ENCODE results near the gene FLII.
"Not testable (repeated sequence)": the region's sequence is repeated elsewhere in the genome, so short reads cannot be mapped to it uniquely, and the experiment has no call there.

FLII gene

GRCh38 chr17:18238299-18238698, 20.2 kb downstream of the FLII start:
- DNase-seq, result no peak

GRCh38 chr17:18237461-18237860, 21.1 kb downstream of the FLII start:
- no peak for DNase-seq

GRCh38 chr17:18236494-18236893, 22.0 kb downstream of the FLII start:
- DNase-seq, result no peak

- DNase-seq, result peak; percentile 63 to 70
Measured at GRCh38 chr17:18235743-18236256, 22.7 kb downstream of the FLII start.

- no peak for DNase-seq
Measured at GRCh38 chr17:18234853-18235380, 23.6 kb downstream of the FLII start.

- no peak for DNase-seq
Measured at GRCh38 chr17:18233803-18234518, 24.6 kb downstream of the FLII start.

GRCh38 chr17:18231164-18231563, 27.4 kb downstream of the FLII start:
- DNase-seq, result no peak

- no peak for DNase-seq
Measured at GRCh38 chr17:18230288-18231141, 28.0 kb downstream of the FLII start.

- DNase-seq, result no peak
Measured at GRCh38 chr17:18229771-18230170, 28.8 kb downstream of the FLII start.

GRCh38 chr17:18229254-18229653, 29.3 kb downstream of the FLII start:
- no peak for DNase-seq

- no peak for DNase-seq
Measured at GRCh38 chr17:18228176-18228682, 30.3 kb downstream of the FLII start.

GRCh38 chr17:18227635-18228034, 30.9 kb downstream of the FLII start:
- DNase-seq, result no peak

GRCh38 chr17:18226284-18226945, 32.1 kb downstream of the FLII start:
- peak in 1 of 2 experiments; percentile 23 for DNase-seq

GRCh38 chr17:18225642-18226283, 32.8 kb downstream of the FLII start:
- DNase-seq, result no peak

GRCh38 chr17:18225121-18225641, 33.4 kb downstream of the FLII start, which contains the start of gene LLGL1:
LLGL1 (plus strand) TSS chr17:18225635; CDS start chr17:18225683, 48 bp downstream.
- DNase-seq, result peak; percentile 96

GRCh38 chr17:18224387-18225120, 34.0 kb downstream of the FLII start:
- no peak for DNase-seq

GRCh38 chr17:18224053-18224386, 34.5 kb downstream of the FLII start:
- no peak for DNase-seq

- no peak for DNase-seq
Measured at GRCh38 chr17:18218756-18219415, 39.7 kb downstream of the FLII start.

GRCh38 chr17:18217412-18218015, 41.0 kb downstream of the FLII start:
- peak; percentile 81 to 86 for DNase-seq

GRCh38 chr17:18216906-18217305, 41.6 kb downstream of the FLII start:
- DNase-seq, result not testable (repeated sequence)

Data from activated CD4-positive, alpha-beta T cell treated with anti-CD3 and anti-CD28 coated beads, Interleukin-2, amount 50 U/mL, for 48 hours (primary cell).